GM19328 (cell line): ENCODE results near the gene COL17A1.

Source experiments
- ATAC-seq: cut with Tn5 transposase; IDR thresholded peaks from one replicate; pipeline ENCODE4 v1.9.1; 2021; ENCODE audit warnings: mild to moderate bottlenecking, moderate library complexity; ENCODE audit not compliant: unreplicated experiment

The COL17A1 gene

DNA sequence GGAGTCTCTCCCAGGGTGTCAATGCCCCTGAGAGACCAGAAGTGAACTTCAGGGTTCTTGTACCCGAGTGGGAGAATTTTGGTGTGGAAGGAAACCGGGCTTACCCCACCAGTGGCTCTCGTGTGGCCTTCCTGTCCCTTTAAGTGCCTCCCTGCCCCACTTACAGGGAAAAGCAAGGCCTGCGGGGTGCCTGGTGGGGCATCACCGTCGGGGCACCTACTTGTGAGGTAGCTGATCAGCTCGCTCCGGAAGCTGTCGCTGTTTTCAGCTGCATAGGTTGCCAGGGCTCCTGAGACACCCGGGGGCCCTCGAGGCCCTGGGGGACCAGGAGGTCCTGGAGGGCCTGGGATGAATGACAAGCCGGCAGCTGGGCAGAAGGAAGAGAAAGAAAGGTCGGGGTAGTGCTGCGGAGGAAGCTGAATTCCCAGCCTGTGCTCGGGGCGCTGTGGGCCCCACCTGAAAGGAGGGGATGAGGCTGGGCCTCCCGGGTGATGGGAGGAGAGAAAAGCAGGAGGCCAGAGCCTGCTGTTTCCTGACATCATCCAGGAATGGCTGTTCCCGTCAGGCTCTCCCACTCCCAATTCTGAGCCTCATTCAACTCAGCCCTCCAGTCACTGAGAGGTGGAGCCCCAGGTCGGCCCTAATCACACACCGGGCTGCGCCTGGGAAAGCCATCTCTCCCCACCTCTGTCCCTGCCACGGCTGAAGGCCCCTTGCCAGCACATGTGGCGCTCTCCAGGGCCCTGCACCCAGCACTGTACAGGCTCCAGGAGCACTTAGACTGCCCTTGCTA lies 51.1 kb downstream of the COL17A1 start:
- no peak for ATAC-seq

DNA sequence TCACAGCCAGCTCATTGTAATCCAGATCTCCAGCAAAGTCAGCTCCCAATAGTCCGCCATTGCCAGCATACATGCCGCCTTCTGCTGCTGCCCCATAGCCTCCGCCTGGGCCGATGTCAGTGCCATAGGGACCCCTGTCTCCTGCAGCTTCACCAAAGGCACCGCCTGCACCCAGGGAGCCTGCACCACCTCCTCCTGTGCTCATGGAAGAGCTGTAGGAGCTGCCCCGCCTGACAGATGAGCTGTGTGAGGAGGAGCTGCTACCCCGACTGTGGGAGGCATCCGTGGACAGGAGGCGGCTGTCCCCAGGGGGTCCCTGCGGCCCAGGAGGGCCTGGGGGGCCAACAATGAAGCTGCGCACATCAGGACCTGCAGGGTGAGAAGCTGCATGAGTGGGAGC lies 51.7 kb downstream of the COL17A1 start:
- ATAC-seq: no peak

DNA sequence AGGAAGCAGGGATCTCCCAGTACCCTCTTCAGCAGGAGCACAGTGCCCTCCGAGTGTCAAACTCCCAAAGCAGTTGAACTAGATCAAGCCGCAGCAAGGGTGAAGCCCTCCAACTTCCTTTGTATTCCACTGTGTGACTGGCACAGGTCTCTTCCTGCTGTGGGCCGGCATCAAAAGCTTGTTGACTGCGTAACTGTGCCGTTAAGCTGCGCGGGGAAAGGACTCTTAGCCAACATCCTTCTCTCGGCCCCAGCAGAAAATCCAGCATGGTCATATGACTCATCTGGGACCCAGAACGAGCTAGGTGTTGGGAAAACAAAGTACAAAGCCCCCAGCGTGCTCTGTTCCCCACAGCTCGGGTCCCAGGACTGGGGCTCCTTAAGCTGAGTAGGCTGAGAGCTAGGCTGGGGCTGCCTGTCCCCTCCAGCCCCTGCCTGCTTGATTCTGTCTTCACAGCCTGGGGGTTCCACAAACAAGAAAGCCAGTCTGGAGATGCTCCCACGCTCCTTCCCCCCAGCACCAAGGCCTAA lies 52.2 kb downstream of the COL17A1 start:
- no peak for ATAC-seq

DNA sequence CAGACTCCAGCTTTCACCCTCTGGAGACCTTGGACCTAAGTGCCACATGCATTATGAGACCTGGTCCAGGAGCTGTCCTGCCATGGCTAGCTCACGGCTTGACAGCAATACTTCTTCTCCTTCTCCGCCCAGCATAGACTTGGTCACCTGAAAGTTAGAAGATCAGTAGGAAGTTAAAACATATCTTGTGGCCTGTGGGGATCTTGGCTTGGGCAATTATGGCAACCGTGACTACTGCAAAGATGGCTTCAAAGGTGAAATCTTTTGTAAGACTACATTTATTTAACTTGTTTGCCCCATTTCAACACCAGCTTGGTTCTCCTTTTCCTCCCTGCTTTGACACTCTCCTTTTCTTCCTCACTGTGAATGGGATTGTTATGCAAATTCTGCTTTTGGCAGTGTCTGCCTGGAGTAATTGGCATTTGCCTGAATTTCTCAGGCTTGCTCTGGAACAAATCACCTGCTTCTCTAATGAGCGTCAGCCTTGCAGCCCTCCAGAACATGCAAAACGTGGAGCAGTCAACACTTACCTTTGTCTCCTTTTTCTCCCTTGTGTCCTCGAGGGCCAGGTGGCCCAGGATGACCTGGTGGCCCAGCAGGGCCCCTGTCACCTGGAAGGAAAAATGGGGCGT lies 53.4 kb downstream of the COL17A1 start:
- no peak for ATAC-seq

DNA sequence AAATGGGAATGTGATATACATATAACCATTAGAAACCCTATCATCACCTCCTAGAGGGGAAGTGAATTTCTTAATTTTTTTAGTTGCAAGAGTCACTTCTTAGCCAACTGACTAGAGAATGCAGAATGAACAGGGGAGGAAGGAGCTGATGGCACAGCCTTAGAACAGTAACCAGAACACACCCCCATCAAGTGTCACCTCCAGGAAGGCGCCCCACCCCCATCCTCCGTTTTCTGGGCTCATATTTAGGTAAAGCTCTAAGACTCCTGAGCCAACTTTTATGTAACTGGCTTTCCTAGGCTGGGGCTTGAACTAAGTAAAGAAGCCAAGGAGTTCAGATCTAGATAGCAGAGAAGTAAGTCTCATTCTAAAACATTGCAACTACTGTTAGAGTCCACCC lies 54.0 kb downstream of the COL17A1 start:
- no peak for ATAC-seq

DNA sequence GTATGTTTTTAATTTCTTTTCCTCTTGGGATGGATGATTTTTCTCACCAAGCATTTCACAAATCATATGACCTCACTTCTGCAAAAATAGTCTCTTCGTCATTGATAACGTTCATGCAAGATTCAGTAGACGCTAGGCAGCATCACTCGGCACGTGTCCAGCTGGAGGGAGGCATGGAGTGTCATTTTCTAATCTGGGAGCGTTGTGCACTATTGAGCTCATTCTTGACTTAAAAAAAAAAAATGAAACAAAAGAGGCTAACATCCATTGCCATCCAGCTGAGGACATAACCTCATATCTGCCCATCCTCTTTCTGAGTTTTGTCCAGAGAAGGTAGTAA lies 56.2 kb downstream of the COL17A1 start:
- no peak for ATAC-seq

DNA sequence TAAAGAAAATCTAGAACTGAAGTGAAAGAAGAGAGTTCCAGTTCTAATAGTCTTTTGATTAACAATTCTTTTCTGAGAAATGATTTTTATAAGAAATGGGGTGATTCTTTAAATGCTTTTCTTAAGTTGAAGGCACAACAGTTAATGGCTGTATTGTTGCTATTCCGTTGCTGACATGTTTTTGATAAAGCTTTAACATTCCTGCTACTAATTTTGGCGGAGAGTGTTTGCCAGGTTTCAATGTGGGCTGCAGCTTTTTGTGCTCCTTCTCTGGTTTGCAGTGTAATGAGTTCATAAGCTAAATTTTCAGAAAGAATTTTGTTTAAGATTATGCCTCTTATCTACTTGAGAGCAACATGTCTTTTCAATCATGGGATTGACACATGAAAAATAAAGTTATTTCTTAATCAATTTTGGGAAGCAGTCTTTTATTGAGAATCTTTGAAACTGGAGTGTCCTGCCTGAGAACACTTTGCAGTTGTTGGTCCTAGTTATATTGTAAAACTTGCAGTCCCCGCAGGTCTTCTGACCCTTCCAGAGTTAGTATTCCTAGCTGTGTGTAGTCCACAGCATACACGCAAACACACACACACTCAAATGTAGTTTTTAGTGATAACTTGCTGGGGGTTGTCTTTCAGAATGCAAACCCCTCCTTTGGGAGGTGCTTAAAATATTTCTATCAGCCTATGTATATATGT lies 56.7 kb downstream of the COL17A1 start:
- ATAC-seq: no peak

DNA sequence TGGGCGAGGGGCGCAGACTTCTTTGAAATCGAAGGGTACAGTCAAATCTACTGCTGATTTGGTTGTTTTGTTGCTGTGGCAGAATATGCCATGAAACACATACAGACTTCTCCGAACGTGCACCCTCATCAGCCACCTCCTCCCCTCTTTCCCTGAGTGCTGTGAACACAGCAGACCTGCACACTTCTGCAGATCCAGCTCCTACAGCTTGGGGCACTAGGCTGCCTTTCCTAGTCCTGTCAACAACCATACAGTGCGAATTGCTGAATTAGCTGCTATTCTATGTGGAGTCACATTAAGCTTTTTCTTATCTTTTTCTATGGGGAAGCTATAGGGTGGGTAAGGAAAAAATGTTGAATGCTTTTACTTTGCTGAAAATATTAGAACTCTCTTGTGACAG lies 57.5 kb downstream of the COL17A1 start:
- no peak for ATAC-seq

DNA sequence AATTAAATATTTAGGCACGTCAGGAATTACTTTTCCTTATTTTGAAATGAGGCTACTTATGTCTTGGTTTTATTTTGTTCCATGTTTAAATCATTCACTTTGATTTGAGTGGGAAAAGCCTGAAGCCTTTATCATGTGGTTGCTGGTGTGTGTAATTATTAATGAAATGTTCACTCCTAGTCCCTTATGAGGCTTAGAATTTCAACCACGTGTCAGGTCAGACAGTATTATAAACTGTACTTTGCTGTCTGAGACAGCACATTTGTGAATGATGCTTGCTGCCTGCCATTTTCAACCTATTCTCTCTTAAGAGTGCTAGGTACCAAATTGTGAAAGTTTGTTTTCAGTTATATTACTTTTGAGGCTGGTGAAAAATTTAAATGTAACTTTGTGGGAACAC lies 58.9 kb downstream of the COL17A1 start:
- ATAC-seq: no peak

DNA sequence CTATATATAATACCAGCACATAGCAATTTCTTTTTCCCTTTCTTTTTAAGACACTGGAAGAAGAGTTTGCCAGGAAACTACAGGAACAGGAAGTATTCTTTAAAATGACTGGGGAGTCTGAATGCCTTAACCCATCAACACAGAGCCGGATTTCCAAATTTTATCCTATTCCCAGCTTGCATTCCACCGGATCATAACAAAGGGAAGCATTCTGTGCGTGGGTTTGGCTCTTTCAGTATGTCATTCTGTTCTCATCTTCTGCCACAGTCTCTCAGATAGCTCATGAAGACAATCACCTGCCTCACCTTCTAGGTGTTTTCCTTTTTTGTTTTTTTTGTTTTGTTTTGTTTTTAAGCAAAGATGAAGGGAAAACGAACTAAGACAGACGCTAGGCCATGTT lies 60.2 kb downstream of the COL17A1 start:
- no peak for ATAC-seq

DNA sequence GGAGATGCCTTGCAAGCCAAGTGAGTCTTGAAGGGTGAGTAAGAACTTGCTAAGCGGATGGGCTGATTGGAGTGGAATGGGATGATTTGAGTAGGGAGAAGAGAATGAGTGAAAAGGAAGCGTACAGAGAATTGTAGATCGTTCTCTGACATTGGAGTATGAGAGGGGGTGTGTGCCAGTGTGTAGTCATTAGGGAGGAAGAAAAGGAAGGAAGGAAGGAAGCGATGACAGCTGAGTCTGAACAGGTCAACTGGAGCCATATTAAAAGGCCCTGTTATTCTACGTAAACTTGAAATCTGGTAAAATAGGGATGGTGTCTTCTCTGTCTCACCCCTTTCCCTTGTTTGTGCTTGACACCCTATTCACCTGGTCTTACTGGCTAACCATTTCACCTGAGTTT lies 63.7 kb downstream of the COL17A1 start:
- no peak for ATAC-seq

DNA sequence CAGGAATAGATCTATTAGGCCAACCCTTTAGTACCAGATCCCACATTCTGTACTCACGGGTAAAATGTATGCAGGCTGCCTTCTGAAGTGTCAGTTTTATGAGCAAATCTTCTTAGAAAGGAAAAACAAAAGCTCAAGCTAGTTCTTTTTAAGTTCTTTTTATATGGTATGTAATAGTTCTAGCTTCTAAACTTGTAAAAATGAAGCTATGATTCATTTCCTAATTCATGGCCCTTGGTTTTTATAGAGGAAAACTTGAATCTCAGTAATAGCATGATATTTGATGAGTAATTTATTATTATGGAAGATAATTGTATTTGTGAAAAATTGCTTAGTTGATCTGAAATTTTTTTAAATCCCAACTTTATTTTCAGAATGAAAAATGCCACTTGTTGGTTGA lies 64.4 kb downstream of the COL17A1 start:
- no peak for ATAC-seq

DNA sequence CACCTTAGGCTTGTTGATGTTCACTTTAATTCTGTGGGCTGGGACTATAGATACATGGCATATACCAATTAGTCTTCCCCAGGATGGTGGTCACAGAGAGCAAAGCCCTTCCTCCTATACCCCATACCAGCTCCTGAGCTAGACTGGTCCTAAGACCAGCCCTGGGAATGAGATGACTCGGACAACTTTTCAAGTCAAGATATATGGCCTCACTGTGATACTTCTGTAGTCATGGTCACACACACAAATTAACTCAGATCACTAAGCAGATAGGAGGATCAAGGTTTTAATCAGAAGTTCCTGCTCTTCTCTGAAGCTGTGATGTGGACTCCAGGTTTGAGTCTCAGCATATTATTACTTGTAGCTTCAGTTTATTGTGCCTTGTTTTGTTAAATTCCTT lies 65.7 kb downstream of the COL17A1 start:
- ATAC-seq: no peak

DNA sequence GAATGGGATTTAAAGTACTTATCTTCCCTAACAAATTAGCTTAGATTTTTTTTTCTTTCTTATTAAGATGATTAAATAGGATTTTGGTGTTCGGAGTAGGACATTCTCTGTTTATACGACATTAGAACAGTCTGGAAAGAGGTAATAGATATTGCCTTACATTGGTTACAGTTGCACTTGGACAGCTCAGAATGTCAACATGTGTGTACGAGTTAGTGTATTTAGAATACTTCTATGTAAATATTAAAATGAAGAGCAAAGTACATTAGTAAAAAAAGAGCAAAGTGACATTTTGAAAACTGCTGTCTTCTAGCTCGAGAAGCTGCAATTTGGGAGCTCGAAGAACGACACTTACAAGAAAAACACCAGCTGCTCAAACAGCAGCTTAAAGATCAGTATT lies 67.2 kb downstream of the COL17A1 start:
- no peak for ATAC-seq

DNA sequence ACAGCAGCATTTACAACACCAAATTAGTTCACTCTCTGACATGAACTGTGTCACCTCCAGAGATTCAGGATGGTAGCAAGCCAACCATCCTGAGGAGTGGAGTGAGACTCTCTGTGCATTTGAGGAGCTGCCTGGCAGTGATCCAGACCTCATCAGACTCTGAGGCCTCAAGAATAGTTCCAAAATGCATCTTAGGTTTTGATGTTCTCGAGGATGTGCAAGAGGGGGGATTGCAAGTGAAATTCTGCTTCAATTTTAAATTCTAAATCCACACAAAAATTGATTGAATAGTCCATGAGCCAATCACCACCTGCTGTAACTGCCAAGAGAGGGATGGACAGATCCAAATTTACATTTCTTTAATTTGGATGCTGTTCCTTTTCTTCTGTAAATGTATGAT lies 69.0 kb downstream of the COL17A1 start:
- ATAC-seq: no peak

DNA sequence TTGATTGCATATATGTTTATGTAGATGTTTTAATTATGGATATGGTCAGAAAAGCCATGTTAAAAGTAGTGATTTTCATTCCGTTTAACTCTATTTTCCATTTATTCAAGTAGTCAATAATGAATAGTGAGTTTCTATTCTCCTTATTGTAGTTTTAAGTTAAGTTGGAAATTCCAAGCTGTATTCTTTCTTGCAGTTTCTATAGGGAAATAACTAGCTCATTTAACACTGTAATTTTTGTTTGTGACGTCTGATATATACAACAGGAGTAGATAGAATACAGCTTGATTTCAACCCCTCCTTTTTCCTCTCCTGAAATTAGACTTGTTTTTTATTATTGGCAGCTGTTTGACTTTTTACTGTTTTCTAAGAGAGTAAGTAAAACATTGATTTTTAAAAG lies 71.5 kb downstream of the COL17A1 start:
- no peak for ATAC-seq

DNA sequence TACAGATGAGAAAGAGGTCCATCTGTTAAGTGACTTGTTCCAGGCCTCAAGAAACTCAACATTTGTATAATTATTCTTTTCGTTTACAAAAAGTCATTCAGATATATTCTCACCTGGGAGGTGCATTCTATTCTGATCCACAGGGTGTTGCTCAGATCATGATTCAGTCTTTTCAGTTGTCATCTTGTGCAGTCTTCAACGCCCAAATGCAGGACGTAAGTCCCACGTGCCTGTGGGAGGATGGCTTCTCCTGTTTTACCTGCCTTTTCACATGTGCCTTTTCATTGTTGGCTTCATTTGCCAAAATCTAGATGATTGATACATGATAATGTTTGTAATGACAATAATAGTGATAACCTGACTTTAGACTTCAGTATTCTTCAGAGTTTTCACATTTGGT lies 72.2 kb downstream of the COL17A1 start:
- ATAC-seq: no peak

DNA sequence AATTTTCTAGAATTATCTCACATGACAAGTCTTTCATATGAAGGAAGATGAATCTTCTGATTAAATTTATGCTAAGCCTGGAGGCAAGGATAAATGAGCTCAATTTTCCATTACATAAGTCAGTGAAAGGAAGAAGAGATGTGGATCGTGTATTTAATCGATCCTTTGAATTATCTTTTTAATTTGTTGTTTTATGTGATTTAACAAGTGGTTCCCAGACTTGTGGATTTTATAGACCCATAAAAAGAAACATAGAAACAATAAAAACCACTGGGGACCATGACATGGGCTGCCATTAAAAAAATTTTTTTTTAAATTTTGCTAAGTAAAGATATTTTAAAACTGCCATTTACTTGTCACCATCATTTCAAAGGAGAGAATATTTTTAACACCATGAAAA lies 73.8 kb downstream of the COL17A1 start:
- ATAC-seq: no peak

DNA sequence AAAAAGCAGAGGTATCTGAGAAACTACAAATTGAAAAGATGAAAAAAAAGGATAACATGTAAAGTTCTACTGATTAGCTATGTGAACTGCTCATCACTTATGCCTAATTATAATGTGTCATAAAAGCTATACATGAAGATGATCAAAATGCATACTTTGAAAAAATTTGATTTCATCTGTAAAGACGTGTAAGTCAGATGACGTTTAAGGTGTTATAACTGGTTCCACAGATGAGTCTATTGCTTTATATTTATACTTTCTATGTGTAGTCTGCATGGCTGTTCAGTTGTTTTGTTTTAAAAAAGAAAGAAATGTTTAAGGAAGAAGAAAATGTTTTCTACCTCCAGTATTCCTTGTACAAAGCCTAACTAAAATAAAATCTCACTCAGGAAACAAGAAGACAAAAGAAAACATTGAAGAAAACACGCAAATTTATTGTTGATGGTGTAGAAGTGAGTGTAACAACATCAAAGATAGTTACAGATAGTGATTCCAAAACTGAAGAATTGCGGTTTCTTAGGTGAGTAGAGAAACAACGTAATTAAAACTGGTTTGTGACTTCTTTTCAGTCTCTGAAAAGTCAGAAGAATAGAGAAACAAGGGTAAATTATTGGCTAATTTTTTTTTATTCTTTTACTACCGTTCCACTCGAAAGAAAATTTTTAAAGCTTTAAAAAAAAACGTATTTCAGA lies 80.4 kb downstream of the COL17A1 start:
- no peak for ATAC-seq

DNA sequence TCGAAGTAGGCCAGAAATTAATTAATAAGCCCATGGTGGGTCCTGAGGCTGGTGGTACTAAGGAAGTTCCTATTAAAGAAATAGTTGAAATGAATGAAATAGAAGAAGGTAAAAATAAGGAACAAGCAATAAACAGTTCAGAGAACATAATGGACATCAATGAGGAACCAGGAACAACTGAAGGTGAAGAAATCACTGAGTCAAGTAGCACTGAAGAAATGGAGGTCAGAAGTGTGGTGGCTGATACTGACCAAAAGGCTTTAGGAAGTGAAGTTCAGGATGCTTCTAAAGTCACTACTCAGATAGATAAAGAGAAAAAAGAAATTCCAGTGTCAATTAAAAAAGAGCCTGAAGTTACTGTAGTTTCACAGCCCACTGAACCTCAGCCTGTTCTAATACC lies 82.8 kb downstream of the COL17A1 start:
- ATAC-seq: no peak

DNA sequence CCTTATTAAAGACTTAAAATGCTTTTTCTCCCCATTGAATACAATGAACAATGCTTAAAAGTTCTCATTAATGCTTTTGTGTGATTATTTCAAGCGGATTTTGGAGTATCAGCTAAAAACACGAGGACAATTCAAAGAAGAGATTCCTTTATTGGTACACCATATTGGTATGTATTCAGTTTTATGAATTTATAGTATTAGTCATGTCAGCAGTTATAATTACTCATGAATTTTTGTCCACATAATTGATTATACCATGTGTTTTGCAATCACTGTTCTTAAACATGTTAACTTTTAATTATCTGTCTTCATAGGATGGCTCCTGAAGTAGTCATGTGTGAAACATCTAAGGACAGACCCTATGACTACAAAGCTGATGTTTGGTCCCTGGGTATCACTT lies 86.9 kb downstream of the COL17A1 start:
- no peak for ATAC-seq

DNA sequence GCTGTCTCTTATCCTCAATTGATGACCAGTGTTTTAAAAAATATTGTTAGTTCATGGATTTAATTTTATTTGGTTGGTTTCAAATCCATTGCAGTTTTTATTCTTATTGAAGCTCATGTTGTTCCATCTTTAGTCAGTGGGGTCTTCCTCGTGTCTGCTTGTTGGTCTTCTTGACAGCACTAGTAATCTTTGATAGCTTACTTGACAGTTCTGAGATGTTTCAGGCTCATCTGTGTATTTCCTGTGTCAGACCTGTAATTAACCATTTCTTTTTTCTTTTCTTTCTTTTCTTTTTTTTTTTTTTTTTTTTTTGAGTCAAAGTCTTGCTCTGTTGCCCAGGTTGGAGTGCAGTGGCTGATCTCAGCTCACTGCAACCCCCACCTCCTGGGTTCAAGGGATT lies 90.5 kb downstream of the COL17A1 start:
- ATAC-seq: no peak
